Gastroesophageal sphincter (tissue), 3 donors: ENCODE data around the gene TPST2.

Experiments used
- CTCF ChIP-seq, 4 experiments: fragments of 200-600 bp in 2 of 4; fragments of 450-650 bp in 2 of 4; sonication (generic) in 1 of 4; IDR thresholded peaks; one replicate each; pipeline ENCODE4 v1.5.1; 2017 to 2019; ENCODE audit warnings: antibody characterized with exemption in 4 of 4, mild to moderate bottlenecking in 2 of 4, moderate library complexity in 2 of 4
- EP300 ChIP-seq: sonication (generic); formaldehyde crosslinking; IDR thresholded peaks from one replicate; pipeline ENCODE4 v1.6.1; 2017; ENCODE audit warnings: antibody characterized with exemption, mild to moderate bottlenecking
- POLR2AphosphoS5 ChIP-seq: sonication (generic); formaldehyde crosslinking; IDR thresholded peaks from one replicate; pipeline ENCODE4 v1.6.1; 2017; ENCODE audit warnings: antibody characterized with exemption

- TF ChIP-seq POLR2AphosphoS5 (no peak), CTCF (IDR thresholded peaks at IDR 0.05) (no peak), EP300 (no peak)
Measured at GRCh38 chr22:26494506-26494905, 95.4 kb downstream of the TPST2 start.
